SK-N-SH treated with all-trans-retinoic acid at 6 μM for 48 hours (cell line): ENCODE results near the gene UNG.
"Not testable (repeated sequence)": the region's sequence is repeated elsewhere in the genome, so short reads cannot be mapped to it uniquely, and the experiment has no call there.

Experiments
- ATAC-seq: fragments of 200-7000 bp; cut with Tn5 transposase; 3 replicates; pipeline ENCODE4 v1.9.1; 2020; ENCODE audit warnings: mild to moderate bottlenecking, moderate library complexity
- ARNTL ChIP-seq: fragments of 450-650 bp; formaldehyde crosslinking; IDR thresholded peaks from 2 replicates; pipeline ENCODE4 v1.5.0; 2020; ENCODE audit warnings: low read depth, mild to moderate bottlenecking, moderate library complexity, borderline replicate concordance
- BACH2 ChIP-seq: fragments of 250-450 bp; sonication (Bioruptor Pico); IDR thresholded peaks from 2 replicates; pipeline ENCODE4 v1.9.0; 2021; ENCODE audit warnings: mild to moderate bottlenecking, borderline replicate concordance
- CSDC2 ChIP-seq: fragments of 250-450 bp; sonication (Bioruptor Pico); IDR thresholded peaks from 2 replicates; pipeline ENCODE4 v1.5.0; 2020; ENCODE audit warnings: mild to moderate bottlenecking, moderate library complexity
- ESRRG ChIP-seq: fragments of 250-450 bp; sonication (Bioruptor Pico); IDR thresholded peaks from 2 replicates; pipeline ENCODE4 v1.6.1; 2021; ENCODE audit warnings: mild to moderate bottlenecking
- GLIS3 ChIP-seq: fragments of 250-450 bp; sonication (Bioruptor Pico); IDR thresholded peaks from 2 replicates; pipeline ENCODE4 v1.5.0; 2020; ENCODE audit warnings: mild to moderate bottlenecking, moderate library complexity
- ISL1 ChIP-seq: fragments of 250-450 bp; sonication (Bioruptor Pico); IDR thresholded peaks from 2 replicates; pipeline ENCODE4 v2.1.2; 2022; ENCODE audit warnings: mild to moderate bottlenecking, moderate library complexity
- OSR1 ChIP-seq: fragments of 250-450 bp; sonication (Bioruptor Pico); IDR thresholded peaks from 2 replicates; pipeline ENCODE4 v1.8.0; 2022; ENCODE audit warnings: moderate library complexity, mild to moderate bottlenecking, inconsistent platforms
- PPARA ChIP-seq: fragments of 250-450 bp; sonication (Bioruptor Pico); IDR thresholded peaks from 2 replicates; pipeline ENCODE4 v1.5.0; 2020; ENCODE audit warnings: mild to moderate bottlenecking, borderline replicate concordance
- RARB ChIP-seq: fragments of 250-450 bp; sonication (Bioruptor Pico); IDR thresholded peaks from 2 replicates; pipeline ENCODE4 v1.8.0; 2021; ENCODE audit warnings: mild to moderate bottlenecking, moderate library complexity
- TCF4 ChIP-seq: fragments of 250-450 bp; sonication (Bioruptor Pico); IDR thresholded peaks from 2 replicates; pipeline ENCODE4 v1.8.0; 2021; ENCODE audit warnings: mild to moderate bottlenecking, moderate library complexity, borderline replicate concordance
- TOX ChIP-seq: fragments of 250-450 bp; sonication (Bioruptor Pico); IDR thresholded peaks from 2 replicates; pipeline ENCODE4 v1.8.0; 2021; ENCODE audit warnings: mild to moderate bottlenecking, moderate library complexity, borderline replicate concordance
- ZC3H10 ChIP-seq: fragments of 250-450 bp; sonication (Bioruptor Pico); IDR thresholded peaks from 2 replicates; pipeline ENCODE4 v1.5.1; 2021; ENCODE audit warnings: mild to moderate bottlenecking, moderate library complexity
- ZFP3 ChIP-seq: fragments of 250-450 bp; sonication (Bioruptor Pico); IDR thresholded peaks from 2 replicates; pipeline ENCODE4 v1.5.0; 2020; ENCODE audit warnings: mild to moderate bottlenecking, moderate library complexity
- ZFP30 ChIP-seq: fragments of 450-650 bp; formaldehyde crosslinking; IDR thresholded peaks from 2 replicates; pipeline ENCODE4 v1.5.0; 2022; ENCODE audit warnings: mild to moderate bottlenecking, moderate library complexity
- ZNF565 ChIP-seq: fragments of 450-650 bp; formaldehyde crosslinking; conservative IDR thresholded peaks from 2 replicates; pipeline ENCODE4 v1.5.0; 2020; ENCODE audit warnings: low read depth, mild to moderate bottlenecking, moderate library complexity
- ZNF70 ChIP-seq: fragments of 450-650 bp; formaldehyde crosslinking; IDR thresholded peaks from 2 replicates; pipeline ENCODE4 v1.5.0; 2020; ENCODE audit warnings: mild to moderate bottlenecking, moderate library complexity
- TF ChIP-seq, protein P1 (sequence below): fragments of 250-450 bp; sonication (Bioruptor Pico); IDR thresholded peaks from 2 replicates; pipeline ENCODE4 v1.5.1; 2020; ENCODE audit warnings: low read depth, mild to moderate bottlenecking, moderate library complexity
- TF ChIP-seq, protein P2 (sequence below): fragments of 250-450 bp; sonication (Bioruptor Pico); IDR thresholded peaks from 2 replicates; pipeline ENCODE4 v1.8.0; 2020; ENCODE audit warnings: mild to moderate bottlenecking, moderate library complexity, borderline replicate concordance
- TF ChIP-seq, protein P3 (sequence below): fragments of 250-450 bp; sonication (Bioruptor Pico); IDR thresholded peaks from 2 replicates; pipeline ENCODE4 v1.5.1; 2021; ENCODE audit warnings: mild to moderate bottlenecking, moderate library complexity
- TF ChIP-seq, protein P4 (sequence below): fragments of 250-450 bp; sonication (Bioruptor Pico); IDR thresholded peaks from 2 replicates; pipeline ENCODE4 v1.5.0; 2020; ENCODE audit warnings: mild to moderate bottlenecking, moderate library complexity

UNG gene

DNA sequence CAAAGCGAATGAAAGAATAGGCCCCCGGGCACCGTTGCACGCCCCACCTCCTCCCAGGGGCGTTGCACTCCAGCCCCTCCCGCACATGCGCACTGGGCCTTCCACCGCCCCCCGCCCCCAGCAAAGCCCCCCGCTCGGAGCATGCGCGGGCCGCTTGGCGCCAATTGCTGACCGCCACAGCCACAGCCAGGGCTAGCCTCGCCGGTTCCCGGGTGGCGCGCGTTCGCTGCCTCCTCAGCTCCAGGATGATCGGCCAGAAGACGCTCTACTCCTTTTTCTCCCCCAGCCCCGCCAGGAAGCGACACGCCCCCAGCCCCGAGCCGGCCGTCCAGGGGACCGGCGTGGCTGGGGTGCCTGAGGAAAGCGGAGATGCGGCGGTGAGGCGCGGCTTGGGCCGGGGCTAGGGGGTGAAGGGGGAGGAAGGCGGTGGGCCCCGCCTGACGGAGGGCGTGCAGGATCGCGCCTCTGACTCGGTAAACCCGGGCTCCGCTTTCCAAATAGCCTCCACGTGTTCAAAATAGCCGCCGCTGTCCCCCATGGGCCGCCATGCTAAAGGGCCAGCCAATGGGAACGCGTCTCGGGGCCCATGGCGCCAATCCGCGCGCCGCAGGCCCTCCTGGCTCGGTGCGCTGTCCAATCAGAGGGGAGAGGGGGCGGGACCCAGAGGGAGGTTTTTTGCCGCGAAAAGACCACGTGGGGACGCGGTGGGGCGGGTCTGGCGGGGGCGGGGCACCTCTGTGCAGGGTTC, at the start of gene UNG:
Gene UNG, plus strand, starts transcription at position 163 of the 748 bp plus-strand sequence. Its CDS starts 83 bp downstream, at position 246.
- no peak for TF ChIP-seq GLIS3 (CRISPR knock-in tag)
- TF ChIP-seq OSR1 (CRISPR knock-in tag) = no peak
- TF ChIP-seq, protein P1, sequence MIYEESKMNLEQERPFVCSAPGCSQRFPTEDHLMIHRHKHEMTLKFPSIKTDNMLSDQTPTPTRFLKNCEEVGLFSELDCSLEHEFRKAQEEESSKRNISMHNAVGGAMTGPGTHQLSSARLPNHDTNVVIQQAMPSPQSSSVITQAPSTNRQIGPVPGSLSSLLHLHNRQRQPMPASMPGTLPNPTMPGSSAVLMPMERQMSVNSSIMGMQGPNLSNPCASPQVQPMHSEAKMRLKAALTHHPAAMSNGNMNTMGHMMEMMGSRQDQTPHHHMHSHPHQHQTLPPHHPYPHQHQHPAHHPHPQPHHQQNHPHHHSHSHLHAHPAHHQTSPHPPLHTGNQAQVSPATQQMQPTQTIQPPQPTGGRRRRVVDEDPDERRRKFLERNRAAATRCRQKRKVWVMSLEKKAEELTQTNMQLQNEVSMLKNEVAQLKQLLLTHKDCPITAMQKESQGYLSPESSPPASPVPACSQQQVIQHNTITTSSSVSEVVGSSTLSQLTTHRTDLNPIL (CRISPR knock-in tag) = no peak
- TF ChIP-seq ZFP3 = no peak
- no peak for TF ChIP-seq ZC3H10 (CRISPR knock-in tag)
- TF ChIP-seq, protein P2, sequence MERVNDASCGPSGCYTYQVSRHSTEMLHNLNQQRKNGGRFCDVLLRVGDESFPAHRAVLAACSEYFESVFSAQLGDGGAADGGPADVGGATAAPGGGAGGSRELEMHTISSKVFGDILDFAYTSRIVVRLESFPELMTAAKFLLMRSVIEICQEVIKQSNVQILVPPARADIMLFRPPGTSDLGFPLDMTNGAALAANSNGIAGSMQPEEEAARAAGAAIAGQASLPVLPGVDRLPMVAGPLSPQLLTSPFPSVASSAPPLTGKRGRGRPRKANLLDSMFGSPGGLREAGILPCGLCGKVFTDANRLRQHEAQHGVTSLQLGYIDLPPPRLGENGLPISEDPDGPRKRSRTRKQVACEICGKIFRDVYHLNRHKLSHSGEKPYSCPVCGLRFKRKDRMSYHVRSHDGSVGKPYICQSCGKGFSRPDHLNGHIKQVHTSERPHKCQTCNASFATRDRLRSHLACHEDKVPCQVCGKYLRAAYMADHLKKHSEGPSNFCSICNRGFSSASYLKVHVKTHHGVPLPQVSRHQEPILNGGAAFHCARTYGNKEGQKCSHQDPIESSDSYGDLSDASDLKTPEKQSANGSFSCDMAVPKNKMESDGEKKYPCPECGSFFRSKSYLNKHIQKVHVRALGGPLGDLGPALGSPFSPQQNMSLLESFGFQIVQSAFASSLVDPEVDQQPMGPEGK (CRISPR knock-in tag) = no peak
- no peak for TF ChIP-seq ISL1 (CRISPR knock-in tag)
- TF ChIP-seq, protein P3, sequence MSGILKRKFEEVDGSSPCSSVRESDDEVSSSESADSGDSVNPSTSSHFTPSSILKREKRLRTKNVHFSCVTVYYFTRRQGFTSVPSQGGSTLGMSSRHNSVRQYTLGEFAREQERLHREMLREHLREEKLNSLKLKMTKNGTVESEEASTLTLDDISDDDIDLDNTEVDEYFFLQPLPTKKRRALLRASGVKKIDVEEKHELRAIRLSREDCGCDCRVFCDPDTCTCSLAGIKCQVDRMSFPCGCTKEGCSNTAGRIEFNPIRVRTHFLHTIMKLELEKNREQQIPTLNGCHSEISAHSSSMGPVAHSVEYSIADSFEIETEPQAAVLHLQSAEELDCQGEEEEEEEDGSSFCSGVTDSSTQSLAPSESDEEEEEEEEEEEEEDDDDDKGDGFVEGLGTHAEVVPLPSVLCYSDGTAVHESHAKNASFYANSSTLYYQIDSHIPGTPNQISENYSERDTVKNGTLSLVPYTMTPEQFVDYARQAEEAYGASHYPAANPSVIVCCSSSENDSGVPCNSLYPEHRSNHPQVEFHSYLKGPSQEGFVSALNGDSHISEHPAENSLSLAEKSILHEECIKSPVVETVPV = no peak
- TF ChIP-seq ZNF70 (CRISPR knock-in tag) = no peak
- no peak for TF ChIP-seq ZNF565 (CRISPR knock-in tag)
- no peak for TF ChIP-seq BACH2
- no peak for TF ChIP-seq TCF4
- TF ChIP-seq, protein P4, sequence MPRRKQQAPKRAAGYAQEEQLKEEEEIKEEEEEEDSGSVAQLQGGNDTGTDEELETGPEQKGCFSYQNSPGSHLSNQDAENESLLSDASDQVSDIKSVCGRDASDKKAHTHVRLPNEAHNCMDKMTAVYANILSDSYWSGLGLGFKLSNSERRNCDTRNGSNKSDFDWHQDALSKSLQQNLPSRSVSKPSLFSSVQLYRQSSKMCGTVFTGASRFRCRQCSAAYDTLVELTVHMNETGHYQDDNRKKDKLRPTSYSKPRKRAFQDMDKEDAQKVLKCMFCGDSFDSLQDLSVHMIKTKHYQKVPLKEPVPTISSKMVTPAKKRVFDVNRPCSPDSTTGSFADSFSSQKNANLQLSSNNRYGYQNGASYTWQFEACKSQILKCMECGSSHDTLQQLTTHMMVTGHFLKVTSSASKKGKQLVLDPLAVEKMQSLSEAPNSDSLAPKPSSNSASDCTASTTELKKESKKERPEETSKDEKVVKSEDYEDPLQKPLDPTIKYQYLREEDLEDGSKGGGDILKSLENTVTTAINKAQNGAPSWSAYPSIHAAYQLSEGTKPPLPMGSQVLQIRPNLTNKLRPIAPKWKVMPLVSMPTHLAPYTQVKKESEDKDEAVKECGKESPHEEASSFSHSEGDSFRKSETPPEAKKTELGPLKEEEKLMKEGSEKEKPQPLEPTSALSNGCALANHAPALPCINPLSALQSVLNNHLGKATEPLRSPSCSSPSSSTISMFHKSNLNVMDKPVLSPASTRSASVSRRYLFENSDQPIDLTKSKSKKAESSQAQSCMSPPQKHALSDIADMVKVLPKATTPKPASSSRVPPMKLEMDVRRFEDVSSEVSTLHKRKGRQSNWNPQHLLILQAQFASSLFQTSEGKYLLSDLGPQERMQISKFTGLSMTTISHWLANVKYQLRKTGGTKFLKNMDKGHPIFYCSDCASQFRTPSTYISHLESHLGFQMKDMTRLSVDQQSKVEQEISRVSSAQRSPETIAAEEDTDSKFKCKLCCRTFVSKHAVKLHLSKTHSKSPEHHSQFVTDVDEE = no peak
- peak; percentile 97 for ATAC-seq

DNA sequence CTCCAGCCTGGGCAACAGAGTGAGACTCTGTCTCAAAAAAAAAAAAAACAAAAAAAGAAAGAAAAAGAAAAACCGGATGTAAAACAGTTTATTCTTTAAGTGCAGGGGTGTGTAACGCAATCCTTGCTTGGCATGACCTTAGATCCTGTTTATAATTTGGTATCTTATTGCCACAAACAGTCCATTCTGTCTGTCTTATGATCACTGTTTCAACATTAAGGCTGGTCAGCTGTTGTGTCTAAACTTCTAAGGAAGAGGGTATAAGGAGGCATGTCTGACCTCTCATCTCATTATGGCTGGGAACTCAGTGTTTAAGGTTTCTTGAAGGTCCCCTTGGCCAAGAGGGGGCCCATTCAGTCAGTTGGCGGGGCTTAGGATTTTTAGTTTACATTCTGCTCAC, 48.7 kb upstream of the UNG start:
- ATAC-seq = not testable (repeated sequence)

DNA sequence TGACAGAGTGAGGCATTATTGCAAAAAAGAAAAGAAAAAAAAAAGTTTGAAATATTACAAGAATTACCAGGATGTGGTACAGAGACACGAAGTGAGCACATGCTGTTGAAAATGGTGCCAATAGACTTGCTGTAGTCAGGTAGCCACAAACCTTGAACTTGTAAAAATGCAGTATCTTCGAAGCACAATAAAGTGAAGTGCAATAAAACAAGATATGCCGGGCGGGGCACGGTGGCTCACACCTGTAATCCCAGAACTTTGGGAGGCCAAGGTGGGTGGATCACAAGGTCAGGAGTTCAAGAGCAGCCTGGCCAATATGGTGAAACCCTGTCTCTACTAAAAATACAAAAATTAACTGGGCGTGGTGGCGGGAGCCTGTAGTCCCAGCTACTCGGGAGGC, 47.6 kb upstream of the UNG start:
- not testable (repeated sequence) for ATAC-seq

DNA sequence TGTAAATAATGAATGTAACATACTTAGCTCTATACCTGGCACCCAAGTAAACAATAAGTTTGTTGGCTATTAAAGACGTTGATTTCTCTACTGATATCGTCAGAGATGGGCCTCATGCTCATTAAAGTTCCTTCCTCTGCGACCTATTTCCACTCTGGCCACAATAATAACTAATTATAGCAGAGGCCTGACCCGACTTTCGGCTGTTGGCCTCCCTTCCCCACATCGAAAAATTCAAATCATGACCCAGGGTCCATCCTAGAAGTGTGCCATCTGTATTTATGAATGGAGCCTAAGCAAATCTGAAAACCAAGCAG, 45.3 kb upstream of the UNG start:
- ATAC-seq = no peak
- TF ChIP-seq BACH2 = no peak
- no peak for TF ChIP-seq CSDC2
- no peak for TF ChIP-seq RARB (CRISPR knock-in tag)
- TF ChIP-seq ESRRG (CRISPR knock-in tag) = no peak
- no peak for TF ChIP-seq OSR1 (CRISPR knock-in tag)
- TF ChIP-seq ZFP30 = no peak
- TF ChIP-seq, protein P1 (CRISPR knock-in tag) = no peak
- no peak for TF ChIP-seq ZFP3
- TF ChIP-seq, protein P4 = no peak
- TF ChIP-seq, protein P2 (CRISPR knock-in tag) = no peak
- TF ChIP-seq ZNF70 (CRISPR knock-in tag) = no peak
- TF ChIP-seq TCF4 = no peak
- TF ChIP-seq ARNTL (CRISPR knock-in tag) = no peak
- no peak for TF ChIP-seq PPARA (CRISPR knock-in tag)
- TF ChIP-seq TOX = no peak
